Spleen (tissue), 7 donors: ENCODE measurements around the gene HOXD10.

Source experiments
- CTCF ChIP-seq, 11 experiments: fragments of 200-600 bp in 7 of 11; fragments of 450-650 bp in 4 of 11; sonication (generic) in 4 of 11; IDR thresholded peaks in 8 of 11; conservative IDR thresholded peaks in 3 of 11; 1 replicate in 7 of 11; 2 replicates in 4 of 11; pipeline versions ENCODE4 v1.4.0 to v1.8.0; 2016 to 2021; ENCODE audit warnings: antibody characterized with exemption in 11 of 11, inconsistent platforms in 4 of 11, mild to moderate bottlenecking in 1 of 11
- POLR2A ChIP-seq, 3 donors: fragments of 450-650 bp; IDR thresholded peaks; one replicate each; pipeline ENCODE4 v1.5.1; 2017; ENCODE audit warnings: antibody characterized with exemption in 3 of 3, mild to moderate bottlenecking in 1 of 3
- POLR2AphosphoS5 ChIP-seq, 3 donors: sonication (generic); formaldehyde crosslinking; IDR thresholded peaks; one replicate each; pipeline ENCODE4 v1.5.1; 2017; ENCODE audit warnings: antibody characterized with exemption in 3 of 3
- donor health status: DM: no; HTN: no; CAD: no; lungs with moderate emphysema.
- donor health status: DM: no; HTN: no; CAD: no.
- donor health status: DM: no; HTN: no; CAD: no.

- TF ChIP-seq POLR2A (IDR thresholded peaks at IDR 0.05) (no peak), CTCF (IDR thresholded peaks at IDR 0.05 in 8 of 11, conservative IDR thresholded peaks at IDR 0.05 in 3 of 11) (no peak), POLR2AphosphoS5 (IDR thresholded peaks at IDR 0.05) (no peak)
Measured at GRCh38 chr2:176117162-176117822, 714 bp downstream of the HOXD10 start.
